ENCODE data around the gene ABTB1.
"Not testable (repeated sequence)": the region's sequence is repeated elsewhere in the genome, so short reads cannot be mapped to it uniquely, and the experiment has no call there.

ABTB1 gene

GRCh38 chr3:127701280-127701911 is 28.6 kb downstream of the ABTB1 start:
- DNase-seq (ENCODE audit: insufficient read length) (no peak), FAIRE-seq (no peak)
- TF ChIP-seq POLR2A (IDR thresholded peaks at IDR 0.05; ENCODE audit: low read depth, low read length) (no peak), TAF1 (IDR thresholded peaks at IDR 0.05; ENCODE audit: borderline replicate concordance, low read depth, low read length) (no peak), POLR2AphosphoS5 (IDR thresholded peaks at IDR 0.05; ENCODE audit: low read depth, low read length) (no peak)

- no peak for DNase-seq (ENCODE audit: insufficient read length)
- no peak for FAIRE-seq
- TF ChIP-seq TAF1 (IDR thresholded peaks at IDR 0.05; ENCODE audit: borderline replicate concordance, low read depth, low read length) = no peak
- no peak for TF ChIP-seq POLR2AphosphoS5 (IDR thresholded peaks at IDR 0.05; ENCODE audit: low read depth, low read length)
- TF ChIP-seq POLR2A (IDR thresholded peaks at IDR 0.05; ENCODE audit: low read depth, low read length) = no peak
Observed at GRCh38 chr3:127702151-127702578, 29.4 kb downstream of the ABTB1 start.

GRCh38 chr3:127704840-127705239 is 32.1 kb downstream of the ABTB1 start:
- FAIRE-seq; DNase-seq (ENCODE audit: insufficient read length): not testable (repeated sequence)

- FAIRE-seq = no peak
- TF ChIP-seq POLR2AphosphoS5 (IDR thresholded peaks at IDR 0.05; ENCODE audit: low read depth, low read length) (no peak), TAF1 (IDR thresholded peaks at IDR 0.05; ENCODE audit: borderline replicate concordance, low read depth, low read length) (no peak), POLR2A (IDR thresholded peaks at IDR 0.05; ENCODE audit: low read depth, low read length) (no peak)
- DNase-seq (ENCODE audit: insufficient read length) = no peak
Observed at GRCh38 chr3:127706312-127706711, 33.6 kb downstream of the ABTB1 start.

GRCh38 chr3:127706785-127707351 is 34.1 kb downstream of the ABTB1 start:
- FAIRE-seq (no peak), DNase-seq (ENCODE audit: insufficient read length) (no peak)

GRCh38 chr3:127707851-127708411 is 35.2 kb downstream of the ABTB1 start:
- no peak for DNase-seq (ENCODE audit: insufficient read length)
- TF ChIP-seq POLR2A (IDR thresholded peaks at IDR 0.05; ENCODE audit: low read depth, low read length) (no peak), TAF1 (IDR thresholded peaks at IDR 0.05; ENCODE audit: borderline replicate concordance, low read depth, low read length) (no peak), POLR2AphosphoS5 (IDR thresholded peaks at IDR 0.05; ENCODE audit: low read depth, low read length) (no peak)
- FAIRE-seq = no peak

More at GRCh38 chr3:127706785-127707351, 34.1 kb downstream of the ABTB1 start:
- TF ChIP-seq TAF1 (IDR thresholded peaks at IDR 0.05; ENCODE audit: borderline replicate concordance, low read depth, low read length) (no peak), POLR2AphosphoS5 (IDR thresholded peaks at IDR 0.05; ENCODE audit: low read depth, low read length) (no peak), POLR2A (IDR thresholded peaks at IDR 0.05; ENCODE audit: low read depth, low read length) (no peak)

- DNase-seq (ENCODE audit: insufficient read length) (no peak), FAIRE-seq (no peak)
- no peak for TF ChIP-seq POLR2AphosphoS5 (IDR thresholded peaks at IDR 0.05; ENCODE audit: low read depth, low read length)
- TF ChIP-seq TAF1 (IDR thresholded peaks at IDR 0.05; ENCODE audit: borderline replicate concordance, low read depth, low read length) = no peak
- TF ChIP-seq POLR2A (IDR thresholded peaks at IDR 0.05; ENCODE audit: low read depth, low read length) = no peak
Observed at GRCh38 chr3:127708837-127709236, 36.1 kb downstream of the ABTB1 start.

GRCh38 chr3:127709320-127710060 is 36.7 kb downstream of the ABTB1 start:
- FAIRE-seq (no peak), DNase-seq (ENCODE audit: insufficient read length) (no peak)
- TF ChIP-seq POLR2A (IDR thresholded peaks at IDR 0.05; ENCODE audit: low read depth, low read length) (no peak), TAF1 (IDR thresholded peaks at IDR 0.05; ENCODE audit: borderline replicate concordance, low read depth, low read length) (no peak), POLR2AphosphoS5 (IDR thresholded peaks at IDR 0.05; ENCODE audit: low read depth, low read length) (no peak)

- TF ChIP-seq POLR2A (IDR thresholded peaks at IDR 0.05; ENCODE audit: low read depth, low read length) = no peak
- no peak for TF ChIP-seq POLR2AphosphoS5 (IDR thresholded peaks at IDR 0.05; ENCODE audit: low read depth, low read length)
- TF ChIP-seq TAF1 (IDR thresholded peaks at IDR 0.05; ENCODE audit: borderline replicate concordance, low read depth, low read length) = no peak
- FAIRE-seq (no peak), DNase-seq (ENCODE audit: insufficient read length) (no peak)
Observed at GRCh38 chr3:127710155-127710941, 37.6 kb downstream of the ABTB1 start.

GRCh38 chr3:127711021-127711695 is 38.4 kb downstream of the ABTB1 start:
- DNase-seq (ENCODE audit: insufficient read length) (no peak), FAIRE-seq (no peak)
- TF ChIP-seq POLR2AphosphoS5 (IDR thresholded peaks at IDR 0.05; ENCODE audit: low read depth, low read length) = no peak
- TF ChIP-seq POLR2A (IDR thresholded peaks at IDR 0.05; ENCODE audit: low read depth, low read length) = no peak
- TF ChIP-seq TAF1 (IDR thresholded peaks at IDR 0.05; ENCODE audit: borderline replicate concordance, low read depth, low read length) = no peak
